GM23248 (cell line): ENCODE results near the gene MYMX.

Source experiments
- EZH2 ChIP-seq: fragments of 200-600 bp; sonication (generic); IDR thresholded peaks from 2 replicates; pipeline ENCODE4 v1.6.1; 2018; ENCODE audit warnings: antibody characterized with exemption, mild to moderate bottlenecking; ENCODE audit not compliant: insufficient read depth, poor library complexity, severe bottlenecking
- EZH2phosphoT487 ChIP-seq: fragments of 200-600 bp; sonication (generic); IDR thresholded peaks from 2 replicates; pipeline ENCODE4 v1.6.1; 2018; ENCODE audit warnings: antibody characterized with exemption, moderate library complexity, mild to moderate bottlenecking, low read depth; ENCODE audit not compliant: insufficient read depth

- TF ChIP-seq EZH2 (no peak), EZH2phosphoT487 (no peak)
Measured at GRCh38 chr6:44232676-44233566, 16.2 kb downstream of the MYMX start.
